GM19240 (cell line): ENCODE results near the gene UBE2D4.

Experiments
- DNase-seq: peaks from one replicate; pipeline ENCODE4 v3.0.0; 2011; ENCODE audit warnings: low spot score; ENCODE audit not compliant: insufficient read length

UBE2D4 gene

DNA sequence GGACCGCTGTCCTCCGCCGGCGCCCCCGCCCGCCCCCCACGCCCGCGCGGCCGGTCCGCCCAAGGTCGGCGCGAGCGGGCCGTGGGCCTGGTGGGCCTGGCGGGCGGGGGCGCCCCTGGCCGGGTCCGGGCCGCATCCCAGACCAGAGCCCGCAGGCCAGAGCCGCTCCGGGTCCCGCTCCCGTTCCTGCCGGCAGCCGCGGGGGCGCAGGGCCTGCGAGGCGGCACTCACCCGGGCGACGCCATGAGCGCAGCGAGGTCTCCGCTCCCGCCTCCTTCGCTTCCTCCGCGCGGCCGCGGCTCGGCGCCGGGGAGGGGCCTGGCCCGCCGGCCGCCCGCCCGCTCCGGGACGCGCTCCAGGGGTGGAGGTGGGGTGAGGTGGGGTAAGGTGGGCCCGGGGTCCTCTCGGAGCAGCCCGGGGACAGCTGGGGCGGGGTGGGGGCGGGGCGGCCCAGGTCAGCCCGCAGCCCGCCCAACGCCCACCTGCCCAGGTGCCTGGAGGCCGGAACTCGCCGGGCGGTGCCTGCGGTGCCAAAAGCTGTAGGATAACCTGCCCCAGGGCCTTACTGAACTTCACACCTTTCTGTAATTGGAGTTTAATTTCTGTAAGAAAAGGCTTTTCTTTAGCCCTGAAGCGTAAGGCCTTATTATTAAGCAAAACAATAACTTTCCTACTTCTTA is 19.8 kb upstream of the UBE2D4 start, which contains the start of gene URGCP:
URGCP (minus strand) TSS at position 266 of the 680 bp plus-strand sequence; CDS start at position 245, 21 bp downstream.
- DNase-seq = peak; percentile 76

DNA sequence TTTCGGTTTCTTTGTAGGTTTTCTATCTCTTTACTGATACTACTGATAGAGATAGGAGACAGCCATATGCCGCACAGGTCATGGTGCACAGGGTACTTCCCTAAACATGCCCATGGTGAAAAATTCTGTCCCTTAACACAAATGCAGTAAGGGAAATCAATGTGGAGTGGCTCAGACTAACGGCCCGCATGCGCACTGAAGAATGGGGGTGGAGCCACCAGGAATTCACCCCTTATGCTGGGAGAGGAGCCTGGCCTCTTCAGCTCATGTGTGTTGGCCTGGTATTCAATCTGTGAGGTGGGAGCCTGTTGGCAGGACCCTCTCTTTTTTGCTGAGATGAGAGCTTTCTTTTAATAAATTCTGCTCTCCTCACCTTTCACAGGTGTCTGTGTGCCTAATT is 11.4 kb upstream of the UBE2D4 start:
- DNase-seq = no peak

DNA sequence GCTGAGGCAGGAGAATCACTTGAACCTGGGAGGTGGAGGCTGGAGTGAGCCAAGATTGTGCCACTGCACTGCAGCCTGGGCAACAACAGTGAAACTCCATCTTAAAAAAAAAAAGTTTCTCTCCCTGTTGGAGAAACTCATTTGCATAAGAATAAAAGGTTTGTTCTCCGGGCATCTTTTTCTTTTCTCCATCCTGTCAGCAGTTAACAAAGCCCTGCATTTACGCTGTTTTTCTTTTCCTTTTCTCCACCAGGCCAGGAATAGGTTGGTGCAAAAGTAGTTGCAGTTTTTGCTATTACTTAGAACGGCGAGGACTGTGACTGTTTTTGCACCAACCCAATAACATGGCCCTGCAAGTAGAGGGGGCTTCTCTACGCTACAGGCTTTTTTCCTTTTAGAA is 10.3 kb upstream of the UBE2D4 start:
- no peak for DNase-seq

DNA sequence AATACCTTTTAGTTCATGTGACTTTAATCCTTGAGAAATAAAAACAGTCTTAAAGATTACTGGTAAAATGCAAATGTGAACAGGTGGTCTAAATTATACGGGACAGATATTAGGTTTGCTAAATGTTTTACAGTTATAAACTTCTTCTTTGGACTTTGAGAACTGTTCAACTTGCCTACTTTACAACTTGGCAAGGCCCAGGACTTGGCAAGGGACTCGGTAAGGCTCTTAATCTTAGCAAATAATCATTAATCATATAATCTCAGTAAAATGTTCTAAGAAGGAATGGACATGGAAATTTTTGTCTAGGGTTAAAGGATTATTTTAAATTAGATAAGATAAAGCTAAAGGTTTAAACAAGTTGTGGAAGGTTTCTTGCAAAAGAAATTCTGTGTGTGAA is 4.8 kb upstream of the UBE2D4 start:
- DNase-seq = no peak

DNA sequence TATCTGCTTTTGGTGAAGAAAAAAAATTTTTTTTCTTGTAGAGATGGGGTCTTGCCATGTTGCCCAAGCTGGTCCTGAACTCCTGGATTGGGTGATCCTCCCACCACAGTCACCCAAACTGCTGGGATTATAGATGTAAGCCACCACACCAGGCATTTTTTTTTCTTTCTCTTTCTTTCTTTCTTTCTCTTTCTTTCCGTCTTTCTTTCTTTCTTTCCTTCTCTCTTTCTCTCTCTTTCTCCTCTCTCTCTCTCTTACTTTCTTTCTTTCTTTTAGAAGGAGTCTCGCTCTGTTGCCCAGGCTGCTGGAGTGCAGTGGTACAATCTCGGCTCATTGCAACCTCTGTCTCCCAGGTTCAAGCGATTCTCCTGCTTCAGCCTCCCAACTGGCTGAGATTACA is 3.5 kb upstream of the UBE2D4 start:
- no peak for DNase-seq

DNA sequence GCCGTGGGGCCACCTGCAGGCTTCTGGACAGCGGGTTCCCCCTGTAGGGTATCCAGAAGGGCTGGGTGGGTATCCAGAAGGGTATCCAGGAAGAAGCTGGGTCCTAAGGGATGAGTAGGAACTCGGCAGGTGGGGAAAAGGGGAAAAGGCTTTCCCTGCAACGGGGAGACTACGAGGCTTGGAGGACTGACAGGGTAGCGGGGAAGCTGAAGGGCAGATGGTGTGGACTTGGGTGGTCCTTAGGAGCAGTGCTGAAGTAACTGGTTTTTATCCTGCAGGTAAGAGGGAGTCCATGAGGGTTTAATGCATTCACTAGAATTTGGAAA is 525 bp downstream of the UBE2D4 start:
- DNase-seq = no peak

DNA sequence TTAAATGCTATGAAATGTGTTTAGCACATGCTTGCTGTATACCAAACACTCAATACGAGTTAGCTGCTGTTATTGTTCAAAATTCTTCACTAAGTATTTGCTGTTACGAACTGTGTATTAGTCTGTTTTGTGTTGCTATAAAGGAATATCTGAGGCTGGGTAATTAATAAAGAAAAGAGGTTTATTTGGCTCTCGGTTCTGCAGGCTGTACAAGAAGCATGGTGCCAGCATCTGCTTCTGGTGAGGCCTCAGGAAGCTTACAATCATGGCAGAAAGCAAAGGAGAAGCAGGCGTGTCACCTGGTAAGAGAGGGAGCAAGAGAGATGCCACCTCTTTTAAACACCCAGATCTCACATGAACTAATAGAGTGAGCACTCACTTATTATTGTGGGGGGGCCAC is 1.6 kb downstream of the UBE2D4 start:
- no peak for DNase-seq

DNA sequence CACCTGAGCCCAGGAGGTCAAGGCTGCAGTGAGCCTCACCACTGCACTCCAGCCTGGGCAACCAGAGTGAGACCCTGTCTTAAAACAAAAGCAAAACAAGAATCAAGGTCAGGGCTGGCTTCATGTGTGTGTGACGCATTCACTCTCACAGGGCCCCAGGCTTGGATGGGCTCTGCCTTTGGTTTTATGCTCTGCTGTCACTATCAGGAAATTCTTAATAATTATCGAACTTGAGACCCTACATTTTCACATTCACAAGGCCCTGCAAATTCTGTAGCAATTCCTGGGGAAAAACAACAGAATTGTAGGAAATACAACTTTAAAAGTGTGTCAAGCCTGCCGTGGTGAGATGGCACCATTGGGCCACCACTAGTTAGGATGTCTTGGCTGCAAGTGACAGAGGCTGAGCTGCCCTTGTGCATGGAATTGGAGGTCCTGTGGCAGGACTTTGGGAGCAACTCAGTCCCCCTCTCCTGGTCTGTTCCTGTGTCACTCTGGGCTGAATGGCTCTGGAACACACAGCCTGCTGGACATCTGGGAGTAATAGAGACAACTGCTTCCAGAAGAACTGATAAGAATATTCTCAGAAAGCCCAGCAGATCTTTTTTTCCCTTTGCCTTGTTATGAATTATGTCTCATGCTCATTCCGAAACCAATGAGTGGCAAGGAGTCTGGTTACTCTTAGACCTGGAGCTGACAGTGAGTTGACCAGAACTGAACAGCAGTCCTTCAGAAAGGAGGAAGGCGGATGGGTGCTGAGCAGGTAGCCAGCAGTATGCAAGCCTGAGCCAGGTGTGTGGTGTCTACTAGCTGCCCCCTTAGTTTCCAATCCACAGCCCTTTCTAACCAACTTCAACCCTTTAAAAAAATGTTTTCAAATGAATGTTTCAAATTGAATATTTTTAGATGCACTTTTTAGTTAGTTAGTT is 3.6 kb downstream of the UBE2D4 start:
- DNase-seq = no peak

DNA sequence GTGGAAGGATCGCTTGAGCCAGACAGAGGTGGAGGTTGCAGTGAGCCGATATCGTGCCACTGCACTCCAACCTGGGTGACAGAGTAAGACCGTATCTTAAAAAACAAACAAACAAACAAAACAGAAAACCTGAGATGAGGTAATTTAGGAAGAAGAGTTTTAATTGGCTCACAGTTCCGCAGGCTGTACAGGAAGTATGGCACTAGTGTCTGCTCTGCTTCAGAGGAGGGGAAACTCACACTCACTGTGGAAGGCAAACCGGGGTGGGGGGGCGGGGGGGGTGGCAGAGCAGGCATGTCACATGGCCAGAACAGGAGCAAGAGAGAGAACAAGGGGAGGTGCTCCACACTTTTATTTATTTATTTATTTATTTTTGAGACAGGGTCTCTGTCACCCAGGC is 5.1 kb downstream of the UBE2D4 start:
- no peak for DNase-seq

DNA sequence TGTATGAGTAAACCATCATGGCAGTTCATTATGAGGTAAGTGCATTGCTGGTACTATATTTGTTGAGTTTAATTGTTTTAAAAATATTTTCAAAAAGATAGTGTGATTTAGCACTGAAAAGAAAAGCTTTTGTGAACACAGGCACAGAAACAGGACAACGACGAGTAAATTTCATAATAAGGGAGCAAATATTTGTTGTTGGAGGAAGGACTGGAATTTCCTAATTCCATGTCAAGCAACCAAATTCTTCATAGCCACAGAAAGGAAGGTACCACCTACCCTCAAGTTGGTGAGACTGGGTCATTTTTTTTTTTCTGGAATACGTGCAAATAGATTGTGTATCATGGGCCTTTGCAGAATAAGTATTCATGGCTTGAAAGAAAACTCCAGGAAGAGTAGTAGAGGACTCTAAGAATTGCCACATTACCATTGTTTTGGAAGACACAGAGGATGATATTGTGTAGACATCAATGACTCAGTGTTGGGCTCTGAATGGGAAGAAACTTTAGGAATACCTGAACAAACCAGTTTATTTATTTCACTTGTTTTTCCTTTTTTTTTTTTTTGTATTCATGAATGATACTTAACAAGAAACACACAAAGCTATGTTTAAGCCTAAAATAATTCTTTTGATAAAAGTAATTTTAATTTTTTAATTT is 7.8 kb downstream of the UBE2D4 start:
- DNase-seq = no peak

DNA sequence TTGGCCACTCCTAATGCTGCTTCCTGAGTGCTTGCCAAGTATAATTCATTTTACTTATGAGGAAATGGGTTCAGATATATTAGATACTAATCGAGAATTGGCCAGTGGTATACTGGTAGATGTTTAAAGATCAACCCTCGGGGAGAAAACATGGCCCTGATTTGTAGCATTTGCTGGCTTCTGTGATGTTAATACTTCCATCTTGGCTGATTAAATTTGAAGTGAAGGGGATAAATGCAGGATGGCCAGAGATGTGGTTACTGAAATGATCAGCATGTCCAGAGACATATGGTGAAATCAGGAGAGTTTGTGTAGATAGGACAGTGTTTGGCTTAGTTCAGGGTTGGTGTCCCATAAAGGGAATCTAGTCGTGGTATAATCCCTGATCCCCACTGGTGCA is 11.2 kb downstream of the UBE2D4 start:
- DNase-seq = no peak

DNA sequence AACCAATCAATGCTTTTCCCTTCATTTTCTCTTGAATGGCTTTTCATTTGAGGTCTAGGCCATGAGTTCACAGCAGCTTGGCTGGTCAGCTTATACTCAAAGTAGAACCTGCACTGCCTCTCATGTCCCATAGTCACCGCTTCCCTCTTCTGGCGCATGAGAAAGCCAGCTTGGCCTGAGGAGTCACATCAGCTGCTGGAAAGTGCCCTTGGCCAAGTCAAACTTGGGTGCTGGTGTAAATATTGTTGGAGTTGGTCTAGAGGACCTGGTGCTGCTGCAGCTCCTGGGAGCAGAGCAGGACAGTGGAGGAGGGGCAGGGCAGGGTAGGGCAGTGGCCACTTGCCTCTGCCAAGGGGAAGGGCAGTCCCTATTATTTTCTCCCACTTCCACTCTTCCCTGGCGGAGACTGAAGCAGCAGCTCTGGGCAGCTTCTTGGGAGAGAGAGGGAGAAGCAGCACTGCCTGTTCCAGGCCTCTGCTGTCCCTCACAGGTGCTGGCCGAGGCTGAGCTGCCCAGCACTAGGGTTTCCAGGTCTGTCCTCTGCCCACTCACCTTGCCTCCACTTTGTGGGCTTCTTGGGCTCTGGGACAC is 12.8 kb downstream of the UBE2D4 start:
- no peak for DNase-seq

DNA sequence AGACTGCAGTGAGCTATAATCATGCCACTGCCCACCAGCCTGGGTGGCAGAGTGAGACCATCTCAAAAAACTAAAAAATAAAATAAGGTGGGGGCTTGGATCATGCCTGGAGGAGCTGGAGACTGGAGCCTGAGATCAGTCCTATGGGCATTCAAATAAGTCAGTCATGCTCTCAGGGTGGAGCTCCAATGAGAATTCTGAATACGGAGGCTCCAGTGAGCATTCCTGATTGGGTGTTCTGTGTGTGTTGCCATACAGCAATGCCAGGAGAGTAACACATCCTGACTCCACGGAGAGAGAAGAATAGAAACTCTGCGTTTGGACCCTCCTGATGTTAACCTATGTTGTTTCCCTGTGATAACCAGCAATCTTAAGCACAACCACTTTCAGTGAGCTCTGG is 16.0 kb downstream of the UBE2D4 start:
- DNase-seq = no peak

DNA sequence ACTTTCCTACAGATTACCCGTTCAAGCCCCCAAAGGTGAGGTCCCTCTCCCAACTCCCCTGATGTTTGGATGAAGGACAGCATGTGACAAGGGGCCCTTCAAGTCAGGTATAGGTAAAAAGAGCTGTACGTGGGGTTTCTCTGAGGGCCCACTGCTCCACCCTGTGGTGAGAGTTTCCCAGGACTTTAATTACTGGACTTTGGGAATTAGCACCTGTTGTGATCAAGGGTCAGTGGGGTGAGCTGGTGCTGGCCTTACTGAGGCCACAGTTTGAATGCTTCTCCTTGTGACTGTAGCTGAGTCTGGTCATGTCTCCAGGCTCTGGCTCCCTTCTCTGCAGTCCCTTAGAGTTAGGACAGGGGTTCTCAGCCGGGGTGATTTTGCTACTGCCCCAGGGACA is 16.8 kb downstream of the UBE2D4 start:
- no peak for DNase-seq

DNA sequence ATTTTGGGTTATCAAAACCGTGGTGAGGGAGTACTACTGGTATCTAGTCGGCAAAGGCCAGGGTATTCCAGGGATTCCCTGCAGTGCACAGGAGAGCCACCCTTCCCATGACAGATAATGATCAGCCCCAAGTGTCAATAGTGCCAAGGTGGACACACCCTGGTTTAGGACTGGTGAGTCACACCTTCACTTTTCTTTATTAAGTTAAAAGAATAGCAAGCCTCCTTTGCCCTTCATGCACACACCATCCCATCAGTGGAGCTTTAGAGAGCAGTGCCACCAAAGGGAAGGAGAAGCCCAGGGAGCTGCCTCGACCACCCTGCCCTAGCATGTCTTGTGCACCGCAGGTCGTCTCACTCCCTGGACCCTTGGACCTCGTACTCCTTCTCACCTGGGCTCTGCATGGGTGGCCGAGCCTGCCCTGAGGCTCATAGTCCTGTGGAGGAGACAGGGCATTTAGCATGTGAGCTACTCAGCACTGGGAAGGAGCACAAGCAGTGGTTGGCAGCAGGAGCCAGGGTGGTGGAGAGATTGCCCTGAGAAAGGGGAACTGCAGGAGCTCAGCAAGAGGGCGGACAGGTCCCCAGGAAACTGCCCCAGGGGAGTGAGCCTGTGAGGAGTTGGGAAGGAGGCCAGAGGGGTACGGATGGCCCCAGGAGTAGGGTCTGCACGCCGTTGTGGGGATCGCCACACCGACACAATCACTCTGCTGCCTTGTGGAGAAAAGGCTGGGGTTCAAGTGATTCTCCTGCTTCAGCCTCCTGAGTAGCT is 17.4 kb downstream of the UBE2D4 start:
- no peak for DNase-seq

DNA sequence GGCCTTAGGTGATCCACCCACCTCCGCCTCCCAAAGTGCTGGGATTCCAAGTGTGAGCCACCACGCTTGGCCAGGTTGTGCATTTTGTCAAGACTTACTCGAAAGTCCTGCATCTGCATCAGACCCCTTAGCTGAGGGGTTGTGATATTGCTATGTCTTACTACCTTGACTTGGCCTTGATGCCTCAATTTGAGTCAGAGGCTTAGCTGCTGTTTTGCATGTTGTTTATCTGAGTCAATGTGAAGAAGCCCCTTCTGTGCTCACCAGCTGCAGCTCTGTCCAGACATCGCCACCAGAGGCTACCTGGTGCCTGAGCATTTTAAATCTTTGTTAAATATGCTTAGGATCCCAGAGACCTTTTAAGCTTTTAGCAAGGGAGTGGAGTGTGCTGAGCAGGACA is 18.1 kb downstream of the UBE2D4 start:
- no peak for DNase-seq

DNA sequence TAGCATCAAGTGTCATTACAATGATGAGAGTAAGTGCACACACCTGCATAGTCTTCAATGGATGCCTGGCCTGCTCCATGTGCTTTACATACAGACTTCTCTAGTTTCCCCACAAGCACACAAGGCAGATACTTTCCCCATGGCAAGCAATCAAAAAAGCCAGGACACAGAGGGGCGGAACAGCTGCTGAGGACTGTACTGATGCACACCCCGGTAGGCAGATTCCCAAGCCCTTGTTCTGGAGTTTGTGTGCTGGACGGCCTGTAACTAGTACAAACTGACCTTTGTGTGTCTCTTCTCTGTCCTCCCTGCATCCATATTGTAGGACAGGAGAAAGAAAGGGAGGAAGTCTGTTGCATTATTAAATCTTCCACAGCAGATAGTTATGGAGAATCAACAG is 25.8 kb downstream of the UBE2D4 start:
- DNase-seq = no peak

DNA sequence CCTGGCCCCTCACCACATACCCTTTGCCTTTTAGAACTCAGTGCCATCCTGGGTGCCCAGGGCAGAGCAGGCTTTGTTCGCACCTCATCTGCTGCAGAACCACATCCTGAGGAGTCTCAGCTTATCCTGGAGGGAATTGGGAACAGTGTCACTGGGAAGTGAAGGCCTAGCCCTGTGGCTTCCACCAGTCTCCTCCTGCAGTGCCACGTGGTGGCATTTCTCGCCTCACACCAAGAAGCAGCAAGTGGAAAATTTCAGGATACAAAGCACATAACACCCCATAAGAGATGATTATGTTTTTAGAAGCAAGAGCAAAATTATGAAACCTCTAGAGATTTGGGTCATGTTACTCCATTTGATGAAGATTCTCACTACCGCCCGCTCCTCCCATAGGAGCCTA is 26.8 kb downstream of the UBE2D4 start:
- no peak for DNase-seq

DNA sequence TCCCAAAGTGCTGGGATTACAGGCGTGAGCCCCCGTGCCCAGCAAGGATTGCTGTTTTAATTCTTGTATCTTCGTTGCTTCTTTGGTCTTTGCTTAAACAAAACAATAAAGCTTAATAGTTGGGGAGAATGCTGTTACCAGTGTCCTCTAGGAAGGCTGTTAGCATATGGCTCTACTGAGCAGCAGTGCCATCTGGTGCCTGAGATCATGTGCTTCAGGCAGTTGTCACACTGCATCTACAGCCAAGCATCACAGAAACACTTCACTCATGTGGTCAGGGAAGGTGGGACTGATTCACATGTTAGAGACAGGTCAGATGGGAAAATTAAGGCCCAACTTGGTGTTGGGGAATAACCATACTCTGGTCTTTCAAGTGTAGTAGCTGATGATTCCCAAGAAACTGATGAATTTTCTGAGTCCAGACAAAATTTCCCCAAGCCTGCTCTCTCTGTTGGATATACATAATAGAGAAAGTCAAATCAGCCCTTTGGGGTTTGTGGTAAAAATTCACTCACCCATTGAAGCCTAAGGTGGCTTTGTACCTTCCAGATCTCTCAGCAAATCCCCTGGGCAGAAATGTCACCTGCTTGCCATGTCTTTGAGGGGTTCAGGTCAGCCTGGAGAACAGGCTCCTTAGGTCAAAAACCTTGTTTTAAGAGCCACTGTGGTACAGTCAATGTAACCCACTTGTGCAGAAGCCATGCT is 28.4 kb downstream of the UBE2D4 start:
- peak; percentile 34 for DNase-seq

DNA sequence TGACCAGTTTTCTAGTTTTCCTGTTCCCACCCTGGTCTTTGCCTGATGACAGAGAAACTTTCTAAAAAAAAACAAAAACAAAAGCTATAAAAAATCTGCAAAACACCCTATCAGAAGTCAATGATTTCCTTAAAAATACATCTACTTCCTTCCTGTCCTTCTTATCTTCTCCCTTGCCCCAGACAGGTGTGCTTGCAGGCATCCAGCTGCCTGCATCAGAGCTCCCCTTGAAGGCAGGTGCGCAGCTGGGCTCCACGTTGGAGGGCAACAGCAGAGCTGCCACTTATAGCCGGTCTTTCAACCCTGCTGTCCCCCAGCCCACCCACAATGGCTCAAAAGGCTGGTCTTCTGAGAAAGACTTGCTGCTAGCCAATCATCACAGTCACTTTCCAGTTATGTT is 29.8 kb downstream of the UBE2D4 start:
- no peak for DNase-seq

DNA sequence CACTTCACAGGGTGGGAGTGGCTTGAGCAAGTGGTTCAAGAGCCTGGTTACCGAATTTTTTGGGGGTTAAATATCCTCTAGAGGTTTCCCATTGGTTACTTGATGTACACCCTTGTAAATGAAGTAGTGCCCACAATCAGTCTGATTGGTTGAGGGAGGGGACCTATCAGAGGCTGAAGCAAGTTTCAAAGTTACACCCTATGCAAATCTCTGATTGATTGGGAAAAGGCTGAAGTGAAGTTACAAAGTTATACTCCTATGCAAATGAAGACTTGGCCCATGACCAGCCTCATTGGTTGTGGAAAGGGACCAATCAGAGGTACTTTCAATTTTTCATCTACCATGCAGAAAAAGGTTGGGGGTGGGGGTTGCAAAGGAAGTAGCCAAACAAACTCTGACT is 34.7 kb downstream of the UBE2D4 start:
- no peak for DNase-seq
